Bronchial epithelial cell (primary cell): ENCODE measurements around the gene ADAMTSL3. TPM values are rescaled to one million over a fixed set of nuclear protein-coding genes. Genes with fewer than 3 reads are reported as not detected.

Source experiments
- DNase-seq: peaks from one replicate; pipeline ENCODE4 v3.0.0-alpha.2; 2010; ENCODE audit warnings: low read depth
- FAIRE-seq: peaks from 2 replicates; lab custom pipeline; 2011; peaks lifted over from hg19 to GRCh38; lab: Jason Lieb, UNC
- H3K27me3 ChIP-seq: 2 replicates; pipeline ENCODE4 v1.5.1; 2011; ENCODE audit warnings: low read length; ENCODE audit not compliant: control insufficient read depth, insufficient read depth
- H3K36me3 ChIP-seq: 2 replicates; pipeline ENCODE4 v1.5.1; 2011; ENCODE audit warnings: low read length; ENCODE audit not compliant: control insufficient read depth, insufficient read depth
- H3K4me3 ChIP-seq: 2 replicates; pipeline ENCODE4 v1.5.1; 2011; ENCODE audit warnings: mild to moderate bottlenecking, low read depth, low read length, control low read depth
- total RNA-seq: library from RNA; depleted of rRNA; stranded (reverse); fragments of >200 nt; gene quantifications from 2 replicates; pipeline ENCODE4 v1.2.1, GENCODE V29; 2014
- TF ChIP-seq, protein P1 (sequence below): IDR thresholded peaks from 2 replicates; pipeline ENCODE4 v1.5.1; 2011; ENCODE audit warnings: mild to moderate bottlenecking, moderate library complexity, low read length, control low read depth, inconsistent platforms; ENCODE audit not compliant: insufficient read depth, severe bottlenecking

Gene ADAMTSL3
- total RNA-seq, 1 donor from 2014 or later: 0.79 TPM

GRCh38 chr15:83652626-83653204 lies 1.2 kb upstream of the ADAMTSL3 start:
- no peaks in the 10 kb centered on the region for H3K36me3 ChIP-seq
- peak; percentile 55 for FAIRE-seq
- TF ChIP-seq, protein P1, sequence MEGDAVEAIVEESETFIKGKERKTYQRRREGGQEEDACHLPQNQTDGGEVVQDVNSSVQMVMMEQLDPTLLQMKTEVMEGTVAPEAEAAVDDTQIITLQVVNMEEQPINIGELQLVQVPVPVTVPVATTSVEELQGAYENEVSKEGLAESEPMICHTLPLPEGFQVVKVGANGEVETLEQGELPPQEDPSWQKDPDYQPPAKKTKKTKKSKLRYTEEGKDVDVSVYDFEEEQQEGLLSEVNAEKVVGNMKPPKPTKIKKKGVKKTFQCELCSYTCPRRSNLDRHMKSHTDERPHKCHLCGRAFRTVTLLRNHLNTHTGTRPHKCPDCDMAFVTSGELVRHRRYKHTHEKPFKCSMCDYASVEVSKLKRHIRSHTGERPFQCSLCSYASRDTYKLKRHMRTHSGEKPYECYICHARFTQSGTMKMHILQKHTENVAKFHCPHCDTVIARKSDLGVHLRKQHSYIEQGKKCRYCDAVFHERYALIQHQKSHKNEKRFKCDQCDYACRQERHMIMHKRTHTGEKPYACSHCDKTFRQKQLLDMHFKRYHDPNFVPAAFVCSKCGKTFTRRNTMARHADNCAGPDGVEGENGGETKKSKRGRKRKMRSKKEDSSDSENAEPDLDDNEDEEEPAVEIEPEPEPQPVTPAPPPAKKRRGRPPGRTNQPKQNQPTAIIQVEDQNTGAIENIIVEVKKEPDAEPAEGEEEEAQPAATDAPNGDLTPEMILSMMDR: no peak
- no peak overlapping the region for H3K4me3 ChIP-seq
- peaks cover 17% of the 10 kb centered on the region for H3K27me3 ChIP-seq
- no peak for DNase-seq

GRCh38 chr15:83653288-83653638 lies 660 bp upstream of the ADAMTSL3 start:
- FAIRE-seq (no peak), DNase-seq (no peak)
- TF ChIP-seq, protein P1: no peak
- peaks cover 19% of the 10 kb centered on the region for H3K27me3 ChIP-seq
- H3K4me3 ChIP-seq: no peak overlapping the region
- H3K36me3 ChIP-seq: no peaks in the 10 kb centered on the region

DNA sequence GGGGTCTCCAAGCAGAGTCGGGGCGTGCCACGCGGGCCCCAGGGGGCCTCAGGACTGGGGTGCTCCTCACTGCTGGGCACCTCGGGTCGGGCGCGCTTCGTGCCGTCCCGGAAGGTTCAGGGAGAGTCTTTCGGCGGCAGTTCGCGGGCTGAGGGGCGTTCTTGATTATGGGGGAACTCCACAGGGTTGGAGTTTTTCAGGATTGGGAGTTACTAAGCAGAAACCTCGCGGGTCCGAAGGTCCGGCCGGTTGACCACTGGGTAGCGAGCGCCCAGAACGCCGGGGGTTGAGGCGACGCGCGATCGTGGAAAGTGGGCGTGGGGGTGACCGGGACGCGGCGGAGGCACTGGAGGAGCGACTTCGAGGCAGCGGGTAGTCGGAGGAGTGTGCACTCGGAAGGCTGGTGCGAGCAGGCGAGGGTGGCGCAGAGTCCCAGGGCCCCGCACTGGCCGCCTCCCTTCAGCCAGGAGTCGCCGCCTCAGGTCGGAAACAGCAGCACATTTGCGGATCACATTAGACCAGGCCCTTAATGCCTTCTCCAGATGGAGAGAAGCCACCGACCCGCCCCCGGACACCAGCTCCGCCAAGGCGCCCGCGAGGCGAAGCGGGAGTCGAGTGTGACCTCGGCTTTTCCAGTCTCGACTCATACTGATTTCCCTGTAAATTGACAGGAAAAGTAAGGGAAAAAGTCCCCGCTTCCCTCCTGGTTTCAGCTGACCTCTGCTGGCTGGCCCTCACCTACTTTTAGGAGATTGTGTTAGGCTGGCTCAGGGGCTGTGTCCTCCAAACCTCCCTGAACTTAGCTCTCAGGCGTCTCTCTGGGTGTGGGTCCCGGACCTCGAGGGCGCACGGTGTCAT lies 685 bp downstream of the ADAMTSL3 start:
- Histone ChIP-seq H3K4me3 (peak overlapping the region; percentile 20), H3K27me3 (peaks cover 19% of the 10 kb centered on the region), H3K36me3 (no peaks in the 10 kb centered on the region)
- FAIRE-seq (no peak), DNase-seq (no peak)
- TF ChIP-seq, protein P1: no peak

DNA sequence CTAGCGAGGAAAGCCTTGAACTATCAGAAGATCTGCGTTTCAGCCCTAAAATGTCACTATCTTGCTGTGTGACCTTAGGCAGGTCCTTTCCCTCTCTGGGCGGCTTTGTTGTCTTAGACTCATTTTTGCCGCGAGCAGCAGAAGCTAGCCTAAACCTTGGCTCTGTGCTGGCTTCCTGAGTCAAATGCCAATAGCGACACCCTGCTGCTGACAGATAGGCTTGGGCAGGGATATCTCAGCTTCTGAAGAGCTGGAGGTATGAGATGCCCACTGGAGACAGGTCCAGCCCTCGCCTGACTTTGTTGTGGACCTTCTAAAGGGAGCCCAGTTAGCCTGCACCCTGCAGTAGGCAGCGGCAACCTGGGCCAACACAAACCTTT lies 1.3 kb downstream of the ADAMTSL3 start:
- H3K27me3 ChIP-seq: peaks cover 19% of the 10 kb centered on the region
- TF ChIP-seq, protein P1: no peak
- H3K4me3 ChIP-seq: no peak overlapping the region
- DNase-seq (no peak), FAIRE-seq (no peak)
- no peaks in the 10 kb centered on the region for H3K36me3 ChIP-seq

DNA sequence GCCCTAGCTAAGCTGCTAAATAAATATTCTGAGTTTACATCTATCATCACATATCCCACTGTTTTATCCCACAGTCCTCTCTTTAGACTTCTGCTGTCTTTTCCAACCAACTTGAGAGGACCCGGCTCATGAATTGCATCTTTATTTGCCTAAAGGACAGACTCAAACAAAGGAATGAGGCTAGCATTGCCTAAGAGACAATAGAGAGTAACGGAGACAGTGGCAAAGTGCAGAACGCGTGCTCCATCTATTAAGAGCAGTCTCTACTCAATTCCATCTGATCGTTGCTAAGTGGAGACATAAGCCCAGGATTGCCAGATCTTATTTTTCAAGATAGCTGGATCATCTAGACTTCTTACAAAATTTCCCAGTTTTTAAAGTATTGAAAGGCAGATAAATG lies 2.3 kb downstream of the ADAMTSL3 start:
- TF ChIP-seq, protein P1: no peak
- H3K36me3 ChIP-seq: no peaks in the 10 kb centered on the region
- FAIRE-seq: no peak
- peaks cover 19% of the 10 kb centered on the region for H3K27me3 ChIP-seq
- DNase-seq: no peak
- no peak overlapping the region for H3K4me3 ChIP-seq
